HG02678 (cell line): ENCODE data around the gene CKAP2L.
"Not testable (repeated sequence)": the region's sequence is repeated elsewhere in the genome, so short reads cannot be mapped to it uniquely, and the experiment has no call there.

Source experiments
- ATAC-seq: cut with Tn5 transposase; IDR thresholded peaks from one replicate; pipeline ENCODE4 v1.9.1; 2021; ENCODE audit warnings: mild to moderate bottlenecking, moderate library complexity; ENCODE audit not compliant: unreplicated experiment

The CKAP2L gene

DNA sequence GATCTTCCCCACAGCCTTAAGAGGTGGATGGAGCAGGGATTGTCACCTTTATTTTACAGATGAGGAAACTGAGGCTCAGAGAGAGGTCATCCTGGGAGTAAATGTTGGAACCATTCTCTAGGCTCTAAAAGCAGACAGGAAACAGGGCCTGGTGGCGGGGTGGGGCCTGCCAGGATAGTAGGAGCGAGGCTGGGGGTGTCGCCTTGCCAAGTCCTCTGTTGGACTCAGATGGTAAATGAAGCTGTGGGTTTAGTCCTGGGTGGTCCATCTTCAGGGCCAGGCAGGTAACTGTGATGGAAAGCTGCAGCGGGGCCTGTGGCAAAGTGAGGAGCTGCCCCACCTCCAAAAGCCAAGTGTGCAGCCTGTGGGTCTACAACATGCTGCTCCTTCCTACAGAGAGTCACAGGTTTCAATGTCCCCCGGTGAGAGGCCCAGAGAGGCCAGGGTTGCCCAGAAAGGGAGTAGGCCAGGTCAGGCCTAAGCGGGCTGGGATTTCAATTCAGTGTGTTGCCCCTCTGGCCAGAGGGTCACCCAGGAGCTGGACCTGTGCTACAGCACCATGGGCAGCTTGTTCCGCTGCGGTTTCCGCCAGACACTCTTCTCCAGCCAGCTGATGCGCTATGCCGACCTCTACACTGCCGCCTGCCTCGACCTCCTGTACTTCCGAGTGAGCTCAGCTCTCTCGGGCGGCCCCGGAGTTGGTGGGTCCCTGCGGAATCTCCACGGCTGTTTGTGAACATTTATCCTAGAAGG is 37.0 kb downstream of the CKAP2L start:
- ATAC-seq = no peak

GRCh38 chr2:112726487-112727190 is 37.8 kb downstream of the CKAP2L start:
- ATAC-seq = peak; percentile 86

DNA sequence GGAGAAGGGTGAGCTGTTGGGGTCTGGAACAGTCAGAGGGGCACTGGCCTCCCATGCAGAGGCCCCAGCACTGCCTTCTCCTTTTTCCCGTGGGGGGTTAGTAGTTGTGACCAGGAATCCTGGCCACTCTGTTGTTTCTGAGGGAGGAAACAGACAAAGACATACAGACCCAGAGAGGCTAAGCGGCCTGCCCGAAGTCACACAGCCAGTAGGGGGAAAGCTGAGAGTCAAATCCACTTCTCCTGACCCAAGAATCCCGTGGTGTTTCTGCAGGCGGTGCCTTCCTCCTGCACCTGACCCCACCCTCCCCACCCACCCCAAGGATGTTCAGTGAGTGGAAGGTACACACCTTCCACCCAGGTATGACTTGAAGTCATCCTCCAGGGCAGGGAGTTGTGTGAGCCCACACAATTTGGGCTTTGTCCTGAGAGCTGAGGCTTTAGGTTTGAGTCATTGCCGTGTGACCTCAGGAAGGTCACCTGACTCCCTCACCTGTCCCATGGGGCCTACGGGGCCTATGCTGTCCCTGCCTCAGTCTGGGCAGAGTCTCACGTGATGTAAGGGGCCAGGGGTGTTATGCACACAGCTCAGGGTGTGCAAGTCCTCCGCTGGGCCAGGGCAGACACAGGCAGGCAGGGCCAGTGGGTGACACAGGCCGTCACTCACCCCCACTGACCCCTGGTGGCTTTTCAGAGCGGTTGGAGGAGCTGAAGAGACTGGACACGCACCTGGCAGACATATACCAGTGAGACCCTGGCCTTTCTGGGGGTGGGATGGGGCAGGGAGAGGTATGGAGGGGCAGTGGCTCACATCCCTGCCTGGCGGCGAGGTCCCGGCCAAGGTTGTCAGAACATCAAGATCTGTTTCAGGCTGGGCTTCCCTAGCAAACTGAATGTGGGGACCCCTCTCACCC is 38.6 kb downstream of the CKAP2L start:
- ATAC-seq = peak; percentile 42

DNA sequence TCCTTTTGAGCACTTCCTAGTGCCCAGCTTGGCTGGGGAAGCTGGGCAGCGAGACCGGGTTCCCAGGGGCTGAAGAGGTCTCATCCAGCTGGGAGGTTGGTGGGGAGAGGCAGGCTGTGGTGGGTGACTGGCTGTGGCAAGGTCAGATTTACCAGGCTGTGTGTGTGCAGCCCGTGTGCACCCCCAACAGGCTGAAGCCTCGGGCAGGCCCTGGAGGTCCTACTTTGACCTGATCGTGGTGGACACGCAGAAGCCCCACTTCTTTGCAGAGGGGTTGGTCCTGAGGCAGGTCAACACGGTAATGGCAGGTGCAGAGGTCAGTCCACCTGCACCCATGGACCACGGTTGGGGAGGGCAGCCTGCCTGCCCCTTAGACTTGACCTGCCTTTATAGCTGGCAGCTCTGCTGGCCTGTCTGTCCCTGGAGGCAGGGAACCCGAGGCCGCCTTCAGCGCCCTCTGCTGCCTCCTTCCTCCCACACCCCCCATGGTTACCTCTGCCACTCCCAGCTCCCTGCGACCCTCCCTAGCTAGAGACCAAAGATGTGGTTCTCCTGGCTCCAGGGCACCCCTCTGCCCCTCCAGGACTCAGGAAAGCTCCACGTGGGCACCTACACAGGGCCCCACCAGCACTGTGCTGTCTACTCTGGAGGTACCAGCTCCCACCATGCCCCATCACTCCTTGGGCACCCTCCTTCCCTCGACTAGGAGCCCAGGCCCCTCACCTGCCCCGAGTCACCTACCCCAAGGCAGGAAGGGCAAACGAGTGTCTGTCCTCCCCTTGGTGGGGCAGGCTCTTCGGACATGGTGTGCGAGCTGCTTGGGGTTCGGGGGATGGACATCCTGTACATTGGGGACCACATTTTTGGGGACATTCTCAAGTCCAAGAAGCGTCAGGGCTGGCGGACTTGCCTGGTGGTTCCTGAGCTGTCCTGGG is 39.6 kb downstream of the CKAP2L start:
- ATAC-seq = no peak

DNA sequence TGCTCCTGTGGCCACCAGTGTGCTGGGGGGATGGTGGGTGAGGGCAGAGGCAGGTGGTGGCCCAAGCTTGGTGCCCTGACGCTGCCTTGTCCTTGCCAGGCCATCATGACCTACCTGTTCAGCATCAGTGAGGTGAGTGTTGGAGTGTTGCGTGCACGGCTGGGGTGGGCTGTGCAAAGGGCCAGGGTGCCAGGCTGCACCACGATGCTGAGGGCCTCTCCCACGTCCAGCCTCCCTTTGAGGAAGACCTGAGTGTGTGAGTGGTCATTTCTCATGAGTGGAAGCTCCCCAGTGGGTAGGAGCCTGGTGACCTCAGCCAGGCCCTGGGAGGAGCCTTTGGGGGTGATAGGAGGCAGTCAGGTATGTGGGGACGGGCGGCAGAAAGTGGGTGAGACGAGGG is 40.4 kb downstream of the CKAP2L start:
- ATAC-seq = no peak

DNA sequence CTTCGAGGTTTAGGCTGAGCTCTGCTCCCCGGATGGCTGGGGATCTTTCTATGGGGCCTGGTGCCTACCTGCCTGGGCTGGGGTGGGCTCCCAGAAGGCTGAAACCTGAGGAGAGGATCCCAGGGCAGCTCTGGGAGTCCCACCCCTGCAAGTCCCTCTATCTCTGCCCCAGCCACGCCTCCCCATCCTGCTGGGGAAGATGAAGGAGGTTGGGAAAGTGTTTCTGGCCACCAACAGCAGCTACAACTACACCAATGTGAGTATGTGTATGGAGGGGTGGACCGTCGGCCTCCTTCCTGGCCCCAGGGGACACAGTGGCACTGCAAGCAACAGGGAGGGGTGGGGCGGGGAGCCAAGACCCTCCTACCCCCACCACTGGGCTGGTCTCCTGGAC is 40.9 kb downstream of the CKAP2L start:
- no peak for ATAC-seq

DNA sequence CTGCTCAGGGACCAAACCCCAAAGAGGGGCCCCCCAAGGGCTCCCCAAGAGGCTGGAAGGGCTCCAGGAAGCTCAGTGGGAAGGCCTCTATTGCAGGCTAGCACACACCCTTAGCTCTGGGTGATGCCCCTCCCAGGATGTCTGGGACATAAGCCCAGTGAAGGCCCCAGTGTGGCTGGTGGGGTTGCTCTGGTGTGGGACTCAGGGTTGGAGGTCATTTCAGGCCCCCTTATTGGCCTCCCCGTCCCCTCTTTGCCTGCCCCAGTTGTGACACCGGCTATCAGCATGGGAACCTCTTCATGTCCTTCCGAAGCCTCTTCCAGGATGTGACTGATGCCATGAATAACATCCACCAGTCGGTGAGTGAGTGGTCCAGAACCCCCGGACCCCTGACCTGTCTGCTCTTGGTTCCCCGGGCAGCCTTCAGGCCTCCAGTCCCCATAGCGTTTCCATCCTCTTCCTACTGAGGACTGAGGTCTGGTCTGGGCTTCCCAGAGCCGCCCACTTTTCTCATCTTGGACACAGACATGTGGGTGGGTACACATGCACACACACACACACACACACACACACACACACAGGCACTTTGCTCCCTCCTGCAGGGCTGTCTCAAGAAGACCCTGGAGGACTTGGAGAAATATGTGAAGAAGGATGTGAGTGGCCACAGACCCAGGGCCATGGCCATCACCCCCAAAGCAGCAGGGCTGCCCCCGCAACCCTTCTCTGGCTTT is 41.4 kb downstream of the CKAP2L start:
- ATAC-seq = no peak

GRCh38 chr2:112721819-112722522 is 42.4 kb downstream of the CKAP2L start:
- ATAC-seq = no peak

GRCh38 chr2:112720785-112721184 is 43.6 kb downstream of the CKAP2L start, which contains the start of gene NT5DC4:
NT5DC4 (plus strand) TSS chr2:112721020; CDS start chr2:112721080, 60 bp downstream.
- ATAC-seq = no peak

DNA sequence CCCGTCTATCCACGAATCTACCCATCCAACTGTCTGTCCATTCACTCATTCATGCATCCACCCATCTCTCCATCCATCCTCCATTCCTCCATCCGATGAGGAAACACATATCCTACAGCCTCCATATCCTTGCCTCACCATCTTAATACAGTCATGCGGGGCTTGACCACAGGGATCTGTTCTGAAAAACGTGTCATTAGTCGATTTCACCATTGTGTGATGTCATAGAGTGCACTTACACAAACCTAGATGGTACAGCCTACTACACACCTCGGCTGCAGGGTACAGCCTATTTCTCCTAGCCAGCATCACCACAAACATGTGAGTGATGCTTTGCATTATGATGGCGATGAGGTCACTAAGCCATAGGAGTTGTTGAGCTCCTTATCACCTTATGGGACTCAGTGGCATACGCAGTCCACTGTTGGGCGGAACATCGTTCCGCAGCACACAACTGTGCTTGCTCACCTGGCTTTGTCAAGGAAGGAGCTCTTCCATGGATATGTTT is 45.5 kb downstream of the CKAP2L start:
- no peak for ATAC-seq

- not testable (repeated sequence) for ATAC-seq
Observed at GRCh38 chr2:112716826-112717352, 47.5 kb downstream of the CKAP2L start.

DNA sequence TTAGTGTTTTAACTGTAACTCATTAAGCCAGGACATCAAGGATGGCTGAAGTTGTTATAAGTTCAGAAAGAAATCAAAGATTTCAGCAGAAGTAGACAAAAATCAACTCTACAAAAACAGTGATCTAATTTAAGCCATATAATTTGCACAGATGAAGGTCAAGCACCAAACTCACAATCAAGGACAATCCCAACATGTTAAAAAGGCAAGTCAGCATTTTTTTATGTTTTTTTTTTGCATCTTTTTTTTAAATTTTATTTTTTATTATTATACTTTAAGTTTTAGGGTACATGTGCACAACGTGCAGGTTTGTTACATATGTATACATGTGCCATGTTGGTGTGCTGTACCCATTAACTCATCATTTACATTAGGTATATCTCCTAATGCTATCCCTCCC is 48.3 kb downstream of the CKAP2L start:
- ATAC-seq = not testable (repeated sequence)

DNA sequence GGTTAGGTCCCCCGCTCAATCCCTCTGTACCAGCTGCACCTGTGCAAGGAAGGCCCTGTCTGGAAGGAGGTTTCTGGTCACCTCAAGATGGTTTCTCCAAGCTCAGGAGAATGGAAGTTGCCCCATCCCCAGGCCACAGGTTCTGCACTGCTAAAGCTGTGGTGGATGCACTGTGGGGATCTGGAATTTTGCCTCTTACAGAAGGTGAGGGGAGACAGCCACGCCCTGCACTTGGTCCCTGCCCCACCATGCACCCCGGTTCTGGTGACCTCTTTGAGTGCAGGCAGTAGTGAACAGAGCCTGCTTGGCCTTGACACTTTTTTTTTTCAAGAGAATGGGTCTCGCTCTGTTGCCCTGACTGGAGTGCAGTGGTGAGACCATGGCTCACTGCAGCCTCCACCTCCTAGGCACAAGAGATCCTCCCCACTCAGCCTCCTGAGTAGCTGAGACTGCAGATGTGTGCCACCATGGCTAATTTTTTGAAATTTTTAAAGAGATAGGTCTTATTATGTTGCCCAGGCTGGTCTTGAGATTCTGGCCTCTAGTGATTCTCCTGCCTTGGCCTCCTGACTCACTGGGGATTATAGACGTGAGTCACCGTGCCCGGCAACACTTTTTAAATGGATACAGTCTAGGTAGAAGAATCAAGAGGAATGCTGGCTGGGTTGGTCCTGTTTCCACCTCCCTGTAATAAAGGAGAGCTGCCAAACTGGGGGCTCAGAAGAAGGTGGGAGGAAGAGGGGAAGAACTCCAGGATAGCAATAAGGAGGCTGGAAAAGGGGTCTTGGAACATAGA is 49.4 kb downstream of the CKAP2L start:
- ATAC-seq = no peak

- no peak for ATAC-seq
Observed at GRCh38 chr2:112714331-112714730, 50.1 kb downstream of the CKAP2L start.

- no peak for ATAC-seq
Observed at GRCh38 chr2:112713926-112714325, 50.5 kb downstream of the CKAP2L start.

DNA sequence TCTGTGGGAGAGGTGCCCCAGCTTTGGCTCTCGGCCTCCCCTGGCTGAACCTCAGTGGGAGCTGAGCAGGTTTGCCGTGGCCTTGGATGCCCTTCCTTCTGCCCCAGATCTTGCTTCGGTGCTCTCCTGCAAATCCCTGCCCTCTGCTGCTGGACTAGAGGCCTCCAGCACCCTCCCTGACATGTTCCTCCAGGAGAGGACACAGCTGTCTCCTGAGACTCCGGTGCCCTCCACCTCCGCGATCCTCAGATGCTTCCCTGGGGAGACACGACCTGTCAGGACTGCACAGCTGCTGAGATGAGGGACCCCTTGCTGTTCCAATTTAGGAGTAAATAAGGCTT is 50.9 kb downstream of the CKAP2L start:
- ATAC-seq = no peak

- ATAC-seq = no peak
Observed at GRCh38 chr2:112712903-112713584, 51.4 kb downstream of the CKAP2L start.
